ENCODE data around the gene TPRG1L.

DNA sequence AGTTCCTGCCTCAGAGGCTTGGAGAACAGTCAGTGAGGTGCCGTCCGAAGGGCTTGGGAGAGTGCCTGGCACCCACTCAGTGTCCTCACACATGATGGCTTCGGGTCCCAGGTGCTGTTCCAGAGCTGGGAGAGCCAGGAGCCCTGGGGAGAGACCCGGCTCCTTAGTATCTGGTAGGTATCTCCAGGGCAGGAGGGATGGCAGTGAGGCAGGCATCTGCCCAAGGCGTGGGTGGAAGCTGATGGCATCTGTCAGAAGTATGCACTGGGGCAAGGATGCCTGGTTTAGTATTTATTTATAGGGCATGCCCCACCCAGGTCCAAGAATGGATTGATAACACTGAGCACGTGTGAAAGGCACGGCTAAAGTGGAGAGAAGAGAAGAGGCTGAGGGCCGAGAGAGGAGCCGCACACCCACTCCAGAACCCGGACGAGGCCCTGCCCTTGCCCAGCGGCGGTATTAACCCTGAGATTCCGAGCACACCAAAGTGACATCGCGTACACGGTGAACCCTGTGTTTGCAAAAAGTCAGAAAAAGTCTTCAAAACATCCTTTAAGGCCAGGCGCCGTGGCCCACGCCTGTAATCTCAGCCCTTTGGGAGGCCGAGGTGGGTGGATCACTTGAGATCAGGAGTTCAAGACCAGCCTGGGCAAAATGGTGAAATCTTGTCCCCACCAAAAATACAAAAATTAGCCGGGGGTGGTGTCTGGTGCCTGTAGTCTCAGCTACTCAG is 29.9 kb downstream of the TPRG1L start:
- TF ChIP-seq GATA2 (IDR thresholded peaks at IDR 0.05; ENCODE audit: low read depth, low read length), result no peak
- TF ChIP-seq GATA3 (IDR thresholded peaks at IDR 0.05; ENCODE audit: low read depth, low read length), result no peak

All from SH-SY5Y (cell line).